Melanocyte of skin (primary cell): ENCODE results near the gene TMCO1. TPM values are rescaled to one million over a fixed set of nuclear protein-coding genes. Genes with fewer than 3 reads are reported as not detected.

Experiments
- total RNA-seq, 2 donors: library from RNA; depleted of rRNA; stranded (reverse); fragments of >200 nt; gene quantifications; 2 replicates each; pipeline ENCODE4 v1.2.3, GENCODE V29; 2012

The TMCO1 gene
- 10 to 100 TPM; 70.2 to 92.2 TPM for total RNA-seq

GRCh38 chr1:165768513-165769394 is at the start of gene TMCO1:
Gene TMCO1 (minus strand): TSS chr1:165768868. CDS start chr1:165768751, 117 bp downstream.

GRCh38 chr1:165697881-165698760 is 70.5 kb downstream of the TMCO1 start, which contains the start of gene ALDH9A1:
Gene ALDH9A1 (minus strand): TSS chr1:165698562. CDS start chr1:165698558, 4 bp downstream.

Other genes with a start within 250 kb of the TMCO1 start
- not detected for gene LRRC52, start 224.9 kb downstream of the TMCO1 start, total RNA-seq
- 100 to 1,000 TPM; 116 to 122 TPM for gene MGST3, start 137.6 kb downstream of the TMCO1 start, total RNA-seq
- 10 to 100 TPM; 74.0 to 92.9 TPM for gene ALDH9A1, start 70.3 kb downstream of the TMCO1 start, total RNA-seq
- gene UCK2, start 58.7 kb upstream of the TMCO1 start, total RNA-seq: 10 to 100 TPM; 29.9 to 79.9 TPM